CD4-positive, alpha-beta T cell treated with Interleukin-15 for 1 hour (primary cell): Measurements from ENCODE around the gene NEK1.
A peak's percentile ranks its signal among the peaks of the same experiment; 100 is the strongest.
"Not testable (repeated sequence)": the region's sequence is repeated elsewhere in the genome, so short reads cannot be mapped to it uniquely, and the experiment has no call there.

ENCODE experiments used
- DNase-seq: peaks from one replicate; pipeline ENCODE4 v3.0.0-alpha.2; 2020

NEK1 gene

DNA sequence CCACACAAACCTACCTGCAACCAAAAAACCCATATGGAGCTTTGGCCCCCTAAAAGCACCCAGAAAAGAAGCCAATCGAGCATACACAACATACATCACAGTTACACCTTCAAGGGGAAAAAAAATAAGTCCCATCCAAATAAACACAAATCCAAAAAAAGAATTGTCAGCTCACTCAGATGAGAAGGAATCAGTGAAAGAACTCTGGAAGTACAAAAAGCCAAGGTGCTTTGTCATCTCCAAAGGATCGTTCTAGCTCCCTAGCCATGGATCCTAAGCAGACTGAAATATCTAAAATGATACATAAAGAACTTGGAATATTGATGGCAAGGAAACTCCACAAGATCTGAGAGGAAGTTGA, 119.2 kb downstream of the NEK1 start:
- DNase-seq: no peak

DNA sequence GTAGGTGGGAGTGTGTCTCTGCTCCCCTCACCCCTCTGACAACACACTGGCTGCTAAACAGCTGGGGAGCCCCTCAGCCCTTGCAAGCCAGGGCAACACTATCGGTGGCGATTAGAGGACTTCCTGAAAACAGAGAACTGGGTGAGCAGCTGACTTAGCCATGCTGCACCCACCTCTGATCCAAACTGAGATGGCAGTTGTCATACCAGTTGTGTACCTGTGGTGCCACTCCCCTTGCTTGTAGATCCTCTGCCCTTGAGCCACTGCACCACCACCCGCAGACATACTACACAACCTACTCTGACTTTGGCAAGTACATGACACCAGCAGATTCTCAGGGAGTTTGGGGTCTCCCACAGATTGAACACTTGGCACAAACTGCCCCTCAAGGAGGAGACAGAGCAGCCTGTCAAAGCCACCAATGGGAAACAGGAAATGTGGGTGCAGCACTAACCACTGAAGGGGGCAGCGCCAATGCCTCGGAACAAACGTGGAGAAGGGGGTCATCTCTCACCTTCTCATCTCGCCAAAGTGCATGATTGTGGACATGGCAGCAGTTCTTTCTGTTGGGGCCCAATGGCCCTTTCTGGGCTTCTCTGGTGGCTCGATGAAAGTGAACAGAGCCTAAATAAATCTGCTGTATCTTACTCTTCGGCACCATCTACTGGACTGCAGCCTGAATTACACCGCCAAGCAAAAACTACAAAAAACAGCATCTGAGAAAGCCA, 119.8 kb downstream of the NEK1 start:
- peak; percentile 20 for DNase-seq

DNA sequence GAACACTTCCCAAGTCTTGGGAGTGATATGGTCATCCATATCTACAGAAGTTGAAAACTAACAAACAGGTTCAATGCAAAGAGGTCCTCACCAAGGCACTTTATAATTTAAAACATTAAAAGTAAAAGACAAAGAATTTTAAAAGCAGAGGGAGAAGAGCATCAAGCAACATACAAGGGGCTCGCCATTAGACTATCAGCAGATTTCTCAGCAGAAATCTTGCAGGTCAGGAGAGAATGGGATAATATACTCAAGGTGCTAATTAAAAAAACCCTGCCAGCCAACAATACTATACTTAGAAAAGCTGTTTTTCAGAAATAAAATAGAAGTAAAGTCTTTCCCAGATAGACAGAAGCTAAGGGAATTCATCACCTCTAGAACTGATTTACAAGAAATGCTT, 121.2 kb downstream of the NEK1 start:
- DNase-seq: no peak

DNA sequence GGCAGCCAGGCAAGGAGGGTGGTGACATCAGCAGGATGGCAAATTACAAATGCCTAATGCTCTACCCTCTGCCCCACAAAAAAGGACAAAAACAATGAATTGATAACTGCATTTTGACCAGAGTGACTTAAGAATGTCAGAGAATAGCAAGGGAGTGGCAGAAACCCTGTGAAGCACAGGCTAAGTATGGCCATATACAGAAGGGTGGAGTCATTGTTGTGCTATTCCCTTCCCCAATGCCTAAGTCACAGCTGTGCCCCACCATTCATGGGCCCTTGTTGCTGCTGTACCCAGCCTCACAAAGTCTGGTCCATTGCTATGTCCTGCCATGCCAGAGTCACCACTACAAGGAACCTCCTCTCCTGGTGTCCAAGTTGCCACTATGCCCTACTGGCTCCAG, 123.1 kb downstream of the NEK1 start:
- no peak for DNase-seq

DNA sequence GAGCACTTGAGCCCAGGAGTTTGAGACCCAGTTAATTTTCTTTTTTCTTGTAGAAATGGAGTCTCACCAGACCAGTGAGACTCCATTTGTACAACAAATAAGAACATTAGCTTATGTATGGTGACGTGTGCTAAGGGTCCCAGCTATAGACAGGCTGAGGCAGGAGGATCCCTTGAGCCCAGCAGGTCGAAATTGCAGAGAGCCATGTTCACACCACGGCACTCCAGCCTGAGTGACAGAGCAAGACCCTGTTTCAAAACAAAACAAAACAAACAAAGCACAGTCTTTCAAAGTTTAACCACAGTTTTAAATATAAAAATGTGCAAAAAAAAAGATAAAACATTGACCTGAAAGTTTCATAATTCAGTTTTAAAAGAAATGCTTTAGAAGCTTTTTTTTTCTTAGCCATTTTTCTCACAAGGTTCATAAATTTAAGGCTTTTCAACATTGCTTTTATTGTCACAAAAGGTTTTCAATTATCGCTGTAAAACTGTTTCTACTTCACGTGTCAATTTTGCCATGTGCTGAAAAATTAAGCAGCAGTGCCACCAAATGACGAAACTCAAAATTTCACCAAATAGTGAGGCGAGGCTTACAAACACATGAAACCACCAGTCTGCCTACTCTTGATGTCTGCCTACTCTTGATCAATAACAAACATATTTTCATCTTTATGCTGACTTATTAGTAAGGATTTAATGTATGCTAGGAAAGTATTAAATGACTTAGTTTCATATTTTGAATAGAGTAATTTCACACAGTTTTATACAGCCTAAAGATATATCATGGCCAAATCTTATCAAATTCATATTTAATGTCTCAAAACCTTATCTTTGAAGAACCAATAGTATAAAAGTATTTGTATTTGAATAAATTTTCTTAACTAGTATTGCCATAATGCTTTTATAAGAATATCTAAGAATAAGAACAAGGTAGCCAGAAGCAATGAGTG, 126.3 kb downstream of the NEK1 start:
- DNase-seq: no peak

DNA sequence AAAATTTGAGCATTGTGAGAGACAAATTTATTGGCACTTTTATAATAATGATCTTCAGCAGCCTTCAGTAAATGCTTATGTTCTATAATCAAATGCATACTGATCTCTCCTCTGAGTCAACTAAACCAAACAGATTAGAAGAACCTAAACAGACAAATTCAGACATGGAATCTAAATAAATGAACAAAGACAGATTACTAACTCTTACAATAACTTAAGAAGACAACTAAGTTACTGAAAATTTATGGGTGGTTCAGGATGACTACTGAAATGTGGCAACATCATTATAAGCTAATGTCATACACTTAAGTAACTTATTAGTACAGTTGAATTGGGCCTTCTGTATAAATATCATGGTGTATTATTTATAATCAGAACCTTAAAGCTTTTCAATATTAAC, 127.3 kb downstream of the NEK1 start:
- no peak for DNase-seq

DNA sequence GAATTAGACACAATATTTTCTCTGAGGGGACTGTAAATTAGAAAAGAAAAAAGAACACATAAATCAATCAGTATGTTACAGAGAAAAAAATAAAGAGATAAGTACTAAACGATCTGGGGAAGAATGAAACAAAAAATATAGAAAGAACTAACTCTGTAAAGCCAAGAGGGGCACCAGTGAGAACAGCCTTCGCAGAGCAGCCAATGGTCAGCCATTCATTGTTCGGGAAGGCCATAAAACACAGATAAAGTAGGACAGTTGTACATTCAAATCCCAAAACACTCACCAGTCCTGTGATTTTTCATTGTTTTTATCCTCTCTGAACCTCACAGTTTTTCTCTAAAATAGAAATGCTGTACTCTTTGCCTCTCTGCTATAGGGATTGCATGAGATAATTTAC, 127.9 kb downstream of the NEK1 start:
- no peak for DNase-seq

DNA sequence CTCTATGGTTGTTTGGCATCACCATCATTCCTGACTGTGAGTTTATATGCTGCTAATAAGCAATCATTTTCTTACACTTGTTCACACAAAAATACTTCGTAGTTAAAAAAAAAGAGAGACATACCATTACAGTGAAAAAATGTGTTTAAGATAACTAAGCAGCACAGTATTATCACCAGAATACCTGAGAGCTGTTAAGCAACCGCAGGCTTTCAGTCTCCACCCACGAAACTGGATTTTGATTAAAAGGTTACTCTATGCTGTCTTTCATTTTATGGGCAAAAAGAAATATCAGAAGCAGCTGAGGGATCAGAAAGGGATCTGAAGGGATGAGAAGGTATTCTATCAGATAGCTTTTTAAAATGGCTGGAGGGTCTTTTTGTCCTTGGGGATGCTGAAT, 148.3 kb downstream of the NEK1 start:
- DNase-seq: no peak

DNA sequence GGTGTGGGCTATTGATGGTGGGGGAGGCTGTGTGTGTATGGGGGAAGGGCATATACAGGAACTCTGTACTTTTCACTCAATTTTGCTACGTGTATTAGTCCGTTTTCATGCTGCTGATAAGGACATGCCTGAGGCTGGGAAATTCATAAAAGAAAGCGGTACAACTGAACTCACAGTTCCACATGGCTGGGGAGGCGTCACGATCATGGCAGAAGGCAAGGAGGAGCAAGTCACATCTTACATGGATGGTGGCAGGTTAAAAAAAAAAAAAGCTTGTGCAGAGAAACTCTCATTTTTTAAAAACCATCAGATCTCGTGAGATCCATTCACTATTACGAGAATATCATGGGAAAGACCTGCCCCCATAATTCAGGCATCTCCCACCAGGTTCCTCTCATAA, 152.3 kb downstream of the NEK1 start:
- no peak for DNase-seq

DNA sequence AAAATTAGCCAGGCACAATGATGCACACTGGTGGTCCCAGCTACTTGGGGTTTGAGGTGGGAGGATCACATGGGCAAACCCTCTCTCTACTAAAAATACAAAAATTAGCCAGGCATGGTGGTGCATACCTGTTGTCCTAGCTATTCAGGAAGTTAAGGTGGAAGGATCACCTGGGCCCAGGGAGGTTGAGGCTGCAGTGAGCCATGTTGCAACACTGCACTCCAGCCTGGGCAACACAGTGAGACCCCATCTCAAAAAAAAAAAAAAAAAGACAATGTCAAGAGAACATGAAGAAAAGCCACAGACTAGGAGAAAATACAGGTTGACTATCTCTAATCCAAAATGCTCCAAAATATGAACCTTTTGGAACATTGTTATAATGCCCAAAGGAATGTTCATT, 153.8 kb downstream of the NEK1 start:
- DNase-seq: no peak

DNA sequence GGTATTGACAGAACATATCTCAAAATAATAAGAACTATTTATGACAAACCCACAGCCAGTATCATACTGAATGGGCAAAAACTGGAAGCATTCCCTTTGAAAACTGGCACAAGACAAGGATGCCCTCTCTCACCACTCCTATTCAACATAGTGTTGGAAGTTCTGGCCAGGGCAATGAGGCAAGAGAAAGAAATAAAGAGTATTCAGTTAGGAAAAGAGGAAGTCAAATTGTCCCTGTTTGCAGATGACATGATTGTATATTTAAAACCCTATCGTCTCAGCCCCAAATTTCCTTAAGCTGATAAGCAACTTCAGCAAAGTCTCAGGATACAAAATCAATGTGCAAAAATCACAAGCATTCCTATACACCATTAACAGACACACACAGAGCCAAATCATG, 159.7 kb downstream of the NEK1 start:
- not testable (repeated sequence) for DNase-seq

DNA sequence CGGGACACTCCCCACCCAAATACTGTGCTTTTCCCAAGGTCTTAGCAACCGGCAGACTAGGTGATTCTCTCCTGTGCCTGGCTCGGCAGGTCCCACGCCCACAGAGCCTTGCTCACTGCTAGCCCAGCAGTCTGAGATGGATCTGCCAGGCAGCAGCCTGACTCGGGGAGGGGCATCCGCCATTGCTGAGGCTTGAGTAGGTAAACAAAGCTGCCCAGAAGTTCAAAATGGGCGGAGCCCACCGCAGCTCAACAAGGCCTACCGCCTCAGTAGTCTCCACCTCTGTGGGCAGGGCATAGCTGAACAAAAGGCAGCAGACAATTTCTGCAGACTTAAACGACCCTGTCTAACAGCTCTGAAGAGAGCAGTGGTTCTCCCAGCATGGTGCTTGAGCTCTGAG, 163.4 kb downstream of the NEK1 start:
- DNase-seq: not testable (repeated sequence)

DNA sequence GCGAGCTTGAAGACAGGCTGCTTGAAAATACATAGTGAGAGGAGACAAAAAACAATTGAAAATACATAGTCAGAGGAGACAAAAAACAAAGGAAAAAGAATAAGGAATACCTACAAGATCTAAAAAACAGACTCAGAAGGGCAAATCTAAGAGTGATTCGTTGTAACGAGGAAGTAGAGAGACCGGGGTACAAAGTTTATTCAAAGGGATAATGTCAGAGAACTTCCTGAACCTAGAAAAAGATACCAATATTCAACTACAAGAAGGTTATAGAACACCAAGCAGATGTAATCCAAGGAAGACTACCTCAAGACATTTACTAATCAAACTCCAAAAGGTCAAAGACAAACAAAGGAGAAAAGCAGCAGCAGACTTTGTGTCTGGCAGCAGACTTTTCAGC, 165.6 kb downstream of the NEK1 start:
- DNase-seq: no peak

DNA sequence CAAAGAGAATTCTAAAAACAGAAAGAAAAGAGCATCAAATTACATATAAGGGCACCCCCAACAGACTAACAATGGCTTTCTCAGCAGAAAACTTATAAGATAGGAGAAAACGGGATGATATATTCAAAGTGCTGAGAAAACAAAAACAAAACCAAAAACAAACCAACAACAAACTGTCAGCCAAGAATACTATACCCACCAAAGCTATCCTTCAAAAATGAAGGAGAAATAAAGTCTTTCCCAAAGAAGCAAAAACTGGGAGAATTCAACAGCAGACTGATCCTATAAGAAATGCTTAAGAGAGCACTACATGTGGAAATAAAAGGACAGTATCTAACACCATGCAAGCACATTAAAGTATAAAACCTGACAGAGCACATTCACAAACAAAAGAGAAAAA, 168.6 kb downstream of the NEK1 start:
- DNase-seq: no peak

DNA sequence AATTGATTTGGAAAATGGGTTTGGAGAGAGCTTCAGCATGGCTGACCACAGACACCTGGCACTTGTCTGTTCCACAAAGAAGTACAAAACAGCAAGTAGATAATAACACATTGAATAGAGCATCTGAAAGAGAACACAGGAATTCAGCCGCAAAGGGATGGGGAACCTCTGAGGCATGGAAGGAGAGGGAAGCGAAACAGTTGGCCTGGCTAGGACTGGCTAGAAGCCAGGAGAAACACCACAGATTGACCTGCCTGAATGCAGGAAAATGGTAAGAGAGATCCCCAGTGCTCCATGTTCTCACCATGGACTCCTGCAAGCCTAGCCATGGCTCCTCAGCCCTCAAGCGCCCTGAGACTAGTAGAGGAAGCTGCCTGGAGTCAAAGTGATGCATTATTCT, 171.9 kb downstream of the NEK1 start:
- DNase-seq: no peak

DNA sequence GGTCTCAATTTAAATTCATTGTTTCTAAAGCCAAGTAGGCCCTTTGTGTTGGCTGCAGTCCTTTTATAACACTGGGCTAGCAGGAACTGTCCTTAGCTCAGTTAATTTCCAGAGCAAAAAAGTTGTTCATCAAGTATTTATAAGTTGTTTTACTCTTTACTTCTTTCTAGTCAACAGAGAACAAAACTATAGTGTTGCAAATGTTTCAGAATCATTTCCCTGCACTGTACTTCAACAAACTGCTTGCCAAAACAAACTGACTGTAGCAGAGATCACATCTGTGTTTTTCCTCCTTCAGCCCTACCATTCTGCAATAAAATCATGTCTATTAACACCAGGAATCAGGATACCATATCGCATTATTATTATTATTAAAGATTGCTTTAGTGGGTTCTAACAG, 173.1 kb downstream of the NEK1 start:
- no peak for DNase-seq

DNA sequence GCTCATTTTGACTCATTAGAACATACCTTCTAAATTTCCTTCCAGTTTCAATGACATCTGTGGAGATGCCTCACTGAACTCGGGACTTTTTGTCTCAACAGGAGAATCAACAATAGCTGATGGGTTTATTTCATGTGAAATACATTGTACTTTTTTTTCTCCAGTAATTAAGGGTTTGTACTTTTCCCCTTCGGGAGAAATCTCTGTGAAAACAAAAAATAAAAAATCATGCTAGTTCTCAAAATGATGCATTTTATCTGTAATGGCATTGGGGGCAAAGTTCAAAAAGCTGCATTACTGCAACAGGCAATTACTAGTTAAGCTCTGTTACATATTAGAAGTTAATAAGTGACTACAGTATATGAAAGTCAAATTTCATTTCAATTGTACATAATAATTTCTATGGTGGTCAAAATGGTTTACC, 174.3 kb downstream of the NEK1 start:
- DNase-seq: no peak

DNA sequence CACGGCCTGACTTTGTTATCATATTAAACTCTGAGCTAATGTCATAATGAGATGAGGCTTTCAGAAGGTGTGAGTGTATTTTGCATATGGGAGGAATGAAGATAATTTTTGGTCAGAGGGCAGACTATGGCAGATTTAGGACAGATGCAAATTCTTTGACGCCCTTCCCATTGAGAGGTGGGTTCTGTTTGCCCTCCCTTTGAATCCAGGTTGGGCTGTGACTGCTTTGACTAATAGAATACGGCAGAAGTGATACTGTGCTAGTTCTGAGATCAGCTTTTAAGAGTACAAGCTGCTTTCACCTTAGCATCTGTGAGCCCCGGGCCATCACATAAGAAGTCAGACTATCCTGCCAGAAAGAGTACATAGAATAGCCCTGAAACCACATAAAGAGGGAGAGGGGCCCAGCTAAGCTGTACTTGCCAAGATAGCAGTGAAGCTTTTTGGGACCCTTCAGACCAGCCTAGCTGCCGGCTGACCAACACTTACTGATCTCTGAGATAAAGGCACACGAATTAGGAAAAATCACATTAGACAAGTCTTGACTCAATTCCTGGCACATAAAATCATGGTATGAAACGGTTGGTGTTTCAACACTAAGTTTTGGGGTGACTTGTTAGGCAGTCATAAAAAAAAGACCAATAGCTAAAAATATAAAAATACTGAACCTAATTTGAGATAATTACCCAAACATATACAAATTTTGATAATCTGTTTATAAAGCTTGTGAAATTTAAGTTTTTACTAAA, 174.9 kb downstream of the NEK1 start:
- no peak for DNase-seq

DNA sequence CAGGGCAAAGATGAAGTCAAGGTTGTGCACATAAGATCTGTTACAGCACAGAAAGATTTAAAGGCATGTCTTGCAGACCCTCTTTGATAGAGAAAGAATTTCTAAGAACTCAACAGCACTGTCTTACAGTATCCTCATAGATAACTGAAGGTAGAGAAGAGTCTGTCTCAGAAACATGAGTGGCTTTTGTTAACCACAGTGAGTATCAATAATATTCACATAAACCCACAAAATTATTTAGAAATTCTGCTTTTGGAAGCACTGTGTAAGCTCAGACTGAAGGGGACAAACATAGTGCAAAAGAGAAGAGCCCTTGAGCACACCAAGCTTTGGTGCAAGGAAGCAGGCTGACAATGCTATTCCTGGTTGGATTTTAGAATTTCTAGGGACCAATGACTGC, 175.6 kb downstream of the NEK1 start:
- no peak for DNase-seq

DNA sequence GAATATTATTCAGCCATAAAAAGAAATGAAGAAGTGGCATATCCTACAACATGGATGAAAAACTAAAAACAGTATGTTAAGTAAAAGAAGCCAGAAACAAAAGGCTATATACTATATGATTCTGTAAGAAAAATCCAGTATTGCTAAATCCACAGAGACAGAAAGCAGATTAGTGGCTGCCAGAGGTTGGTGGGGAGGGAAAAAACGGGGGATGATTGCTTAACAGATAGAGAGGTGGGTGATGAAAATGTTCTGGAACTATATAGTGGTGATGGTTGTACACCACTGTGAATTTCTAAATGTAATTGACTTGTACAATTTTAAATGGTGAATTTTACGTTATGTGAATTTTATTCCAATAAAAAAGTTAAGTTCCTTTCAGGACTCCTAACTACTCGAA, 184.0 kb downstream of the NEK1 start:
- DNase-seq: no peak

DNA sequence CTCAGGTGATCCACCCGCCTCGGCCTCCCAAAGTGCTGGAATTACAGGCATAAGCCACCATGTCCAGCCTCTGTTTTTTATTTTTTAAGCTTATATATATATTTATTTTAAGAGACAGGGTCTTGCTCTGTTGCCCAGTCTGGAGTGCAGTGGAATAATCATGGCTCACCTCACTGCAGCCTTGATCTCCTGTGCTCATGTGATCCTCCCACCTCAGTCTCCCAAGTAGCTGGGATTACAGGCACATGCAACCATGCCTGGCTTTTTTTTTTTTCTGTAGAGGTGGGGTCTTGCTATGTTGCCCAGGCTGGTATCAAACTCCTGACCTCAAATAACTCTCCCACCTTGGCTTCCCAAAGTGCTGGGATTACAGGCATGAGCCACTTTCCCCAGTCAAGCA, 184.7 kb downstream of the NEK1 start:
- DNase-seq: not testable (repeated sequence)

DNA sequence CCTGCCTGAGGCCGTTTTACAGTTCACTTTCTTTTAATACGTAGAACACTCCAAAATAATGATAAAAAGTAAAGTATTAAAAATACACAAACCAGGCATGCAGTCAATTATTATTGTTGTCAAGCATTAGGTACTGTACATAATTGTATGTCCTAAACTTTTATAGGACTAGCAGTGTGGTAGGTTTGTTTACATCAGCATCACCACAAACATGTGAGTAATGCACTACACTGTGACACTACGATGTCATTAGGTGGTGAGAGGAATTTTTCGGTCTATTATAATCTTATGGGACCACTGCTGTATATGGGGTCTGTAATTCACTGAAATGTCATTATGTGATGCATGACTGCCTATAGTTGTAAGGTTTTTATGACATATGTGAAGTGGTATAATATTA, 192.1 kb downstream of the NEK1 start:
- no peak for DNase-seq

DNA sequence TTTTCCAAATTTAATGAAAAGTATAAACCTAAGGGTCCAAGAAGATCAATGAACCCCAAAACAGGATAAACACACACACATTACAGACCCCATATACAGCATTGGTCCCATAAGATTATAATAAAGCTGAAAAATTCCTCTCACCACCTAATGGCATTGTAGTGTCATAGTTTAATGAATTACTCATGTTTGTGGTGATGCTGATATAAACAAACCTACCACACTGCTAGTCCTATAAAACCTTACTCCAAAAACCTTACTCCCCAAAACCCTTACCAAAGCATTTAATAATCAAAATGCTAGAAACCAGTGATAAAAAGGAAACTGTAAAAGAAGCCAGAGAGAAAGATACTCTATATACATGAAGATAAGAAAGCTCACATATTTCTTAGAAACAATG, 193.5 kb downstream of the NEK1 start:
- no peak for DNase-seq
